GM21367 (cell line): ENCODE measurements around the gene THAP11.
"Not testable (repeated sequence)": the region's sequence is repeated elsewhere in the genome, so short reads cannot be mapped to it uniquely, and the experiment has no call there.

Experiments used
- ATAC-seq: cut with Tn5 transposase; IDR thresholded peaks from one replicate; pipeline ENCODE4 v1.9.1; 2021; ENCODE audit not compliant: unreplicated experiment

Gene THAP11

GRCh38 chr16:67834242-67834614 lies 7.9 kb upstream of the THAP11 start:
- no peak for ATAC-seq

DNA sequence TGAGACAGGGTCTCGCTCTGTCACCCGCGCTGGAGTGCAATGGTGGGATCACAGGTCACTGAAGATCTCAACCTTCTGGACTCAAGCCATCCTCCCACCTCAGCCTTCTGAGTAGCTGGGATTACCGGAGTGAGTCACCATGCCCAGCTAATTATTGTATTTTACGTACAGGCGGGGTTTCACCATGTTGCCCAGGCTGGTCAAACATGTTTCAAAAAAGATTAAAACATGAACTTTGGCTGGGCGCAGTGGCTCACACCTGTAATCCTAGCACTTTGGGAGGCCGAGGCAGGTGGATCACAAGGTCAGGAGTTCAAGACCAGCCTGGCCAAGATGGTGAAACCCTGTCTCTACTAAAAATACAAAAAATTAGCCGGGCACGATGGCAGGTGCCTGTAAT lies 4.9 kb upstream of the THAP11 start:
- not testable (repeated sequence) for ATAC-seq

DNA sequence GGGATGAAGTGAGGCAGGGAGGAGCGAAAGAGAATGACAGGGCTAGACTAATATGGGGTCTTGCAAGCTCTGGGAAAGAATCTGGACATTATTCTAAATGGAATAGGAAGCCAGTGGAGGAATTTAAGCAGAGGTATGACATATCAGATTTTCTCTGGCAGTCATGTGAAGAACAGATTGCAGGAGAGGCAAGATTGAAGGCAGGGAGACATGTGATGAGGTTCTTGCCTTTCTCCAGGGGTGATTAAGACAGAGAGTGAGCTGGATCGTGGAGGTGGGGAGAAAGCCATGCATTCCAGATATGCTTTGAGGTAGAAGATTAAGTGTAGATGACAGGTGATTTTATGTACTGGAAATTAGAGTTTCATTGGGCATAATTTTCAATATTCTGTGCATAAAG lies 4.3 kb upstream of the THAP11 start:
- no peak for ATAC-seq

DNA sequence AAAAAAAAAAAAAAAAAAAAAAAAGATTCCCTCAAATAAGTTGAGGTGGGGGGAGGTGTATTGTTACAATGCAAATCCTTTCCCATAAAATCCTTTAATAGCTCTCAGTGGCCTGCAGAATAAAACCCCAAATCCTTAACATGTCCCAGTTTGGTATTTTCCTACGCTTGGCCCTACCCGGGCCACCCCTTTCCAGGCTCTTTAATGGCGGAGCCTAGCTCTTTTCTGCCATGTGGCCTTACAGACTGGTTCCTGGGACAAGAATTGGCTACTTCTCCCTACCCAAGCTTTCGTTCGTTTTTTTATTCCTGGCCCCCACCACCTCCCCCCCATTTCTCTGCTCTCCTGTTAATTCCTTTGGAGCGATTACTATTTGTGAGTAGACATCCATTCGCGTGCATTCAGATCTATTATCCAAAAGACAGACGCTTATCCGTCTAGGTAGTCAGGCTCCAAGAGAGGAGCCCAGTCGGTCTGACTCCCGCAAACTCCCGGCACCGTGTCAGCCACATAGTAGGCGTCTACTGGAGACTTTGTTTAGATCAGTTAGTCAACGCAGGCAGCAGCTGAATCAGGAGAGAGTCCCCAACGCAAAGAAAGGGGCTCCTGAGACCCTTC lies 813 bp upstream of the THAP11 start:
- peak; percentile 1 for ATAC-seq

DNA sequence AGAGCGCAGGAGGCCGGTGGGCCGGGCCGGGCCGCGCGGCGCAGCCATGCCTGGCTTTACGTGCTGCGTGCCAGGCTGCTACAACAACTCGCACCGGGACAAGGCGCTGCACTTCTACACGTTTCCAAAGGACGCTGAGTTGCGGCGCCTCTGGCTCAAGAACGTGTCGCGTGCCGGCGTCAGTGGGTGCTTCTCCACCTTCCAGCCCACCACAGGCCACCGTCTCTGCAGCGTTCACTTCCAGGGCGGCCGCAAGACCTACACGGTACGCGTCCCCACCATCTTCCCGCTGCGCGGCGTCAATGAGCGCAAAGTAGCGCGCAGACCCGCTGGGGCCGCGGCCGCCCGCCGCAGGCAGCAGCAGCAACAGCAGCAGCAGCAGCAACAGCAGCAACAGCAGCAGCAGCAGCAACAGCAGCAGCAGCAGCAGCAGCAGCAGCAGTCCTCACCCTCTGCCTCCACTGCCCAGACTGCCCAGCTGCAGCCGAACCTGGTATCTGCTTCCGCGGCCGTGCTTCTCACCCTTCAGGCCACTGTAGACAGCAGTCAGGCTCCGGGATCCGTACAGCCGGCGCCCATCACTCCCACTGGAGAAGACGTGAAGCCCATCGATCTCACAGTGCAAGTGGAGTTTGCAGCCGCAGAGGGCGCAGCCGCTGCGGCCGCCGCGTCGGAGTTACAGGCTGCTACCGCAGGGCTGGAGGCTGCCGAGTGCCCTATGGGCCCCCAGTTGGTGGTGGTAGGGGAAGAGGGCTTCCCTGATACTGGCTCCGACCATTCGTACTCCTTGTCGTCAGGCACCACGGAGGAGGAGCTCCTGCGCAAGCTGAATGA lies 606 bp downstream of the THAP11 start:
- ATAC-seq, result peak; percentile 10

GRCh38 chr16:67843343-67843765 lies 1.2 kb downstream of the THAP11 start:
- no peak for ATAC-seq

DNA sequence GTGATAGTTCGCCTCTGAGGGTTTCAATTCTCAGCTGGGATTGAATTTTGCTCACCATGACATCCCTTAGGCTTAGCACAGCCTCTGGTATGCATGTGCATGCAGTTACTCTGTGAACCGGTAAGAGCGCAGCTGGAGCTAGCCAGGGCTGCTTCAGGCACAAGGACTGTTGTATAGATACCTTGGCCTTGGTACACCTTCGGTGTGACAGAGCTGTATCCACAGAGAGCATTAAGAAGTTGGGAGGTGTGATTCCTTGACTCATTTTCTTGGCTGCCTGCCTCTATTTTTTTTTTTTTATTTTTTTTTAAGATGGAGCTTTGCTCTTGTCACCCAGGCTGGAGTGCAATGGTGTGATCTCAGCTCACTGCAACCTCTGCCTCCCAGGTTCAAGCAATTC lies 2.4 kb downstream of the THAP11 start:
- ATAC-seq, result no peak

DNA sequence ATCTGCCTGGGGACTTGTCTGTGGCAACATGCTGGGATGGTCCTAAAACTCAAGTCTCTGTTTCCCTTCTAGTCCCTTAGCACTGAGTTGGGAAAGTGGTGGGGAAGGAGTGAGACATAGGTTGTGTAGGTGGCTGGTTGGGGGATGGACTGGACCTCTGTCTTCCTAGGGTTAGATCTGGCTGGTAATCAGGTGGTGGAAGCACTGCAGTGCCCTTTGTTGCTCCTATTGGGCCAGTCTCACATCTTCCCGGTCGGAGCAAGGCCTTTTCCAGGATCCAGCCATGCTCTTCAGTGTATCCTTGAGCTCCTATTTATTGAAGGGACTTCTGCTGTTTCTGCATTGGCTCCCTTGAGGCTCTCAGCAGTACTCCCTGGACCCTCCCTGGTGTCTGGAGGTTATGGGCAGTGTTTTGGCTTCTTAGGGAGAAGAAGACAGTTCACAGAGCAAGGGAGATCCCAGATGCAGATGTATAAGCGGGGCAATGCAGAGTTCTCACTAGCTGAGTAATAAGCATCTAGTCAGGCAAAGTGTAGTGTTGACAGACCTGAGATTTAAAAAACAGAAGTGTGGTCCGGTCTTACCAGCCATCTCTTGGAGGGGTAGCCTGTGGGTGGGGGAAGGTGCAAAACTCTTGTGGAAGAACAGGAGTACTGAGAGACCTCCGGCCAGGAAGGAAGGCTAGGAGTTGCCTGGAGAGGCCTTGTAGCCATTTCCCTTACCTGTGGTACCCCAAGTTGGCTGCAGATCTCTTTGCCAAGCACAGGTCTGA lies 3.4 kb downstream of the THAP11 start:
- ATAC-seq, result no peak

DNA sequence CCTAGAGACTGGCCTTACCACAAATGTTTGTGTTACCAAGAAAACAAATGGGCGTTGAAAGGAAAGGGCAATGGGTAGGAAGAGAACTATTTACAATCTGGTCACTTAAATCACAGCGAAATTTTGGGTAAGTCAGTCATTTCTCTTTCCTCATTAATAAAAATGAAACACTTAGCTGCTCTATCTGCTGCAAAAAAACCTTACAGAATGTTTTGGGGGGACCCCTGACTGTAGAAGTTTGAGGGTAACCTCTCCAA lies 3.9 kb downstream of the THAP11 start:
- no peak for ATAC-seq

DNA sequence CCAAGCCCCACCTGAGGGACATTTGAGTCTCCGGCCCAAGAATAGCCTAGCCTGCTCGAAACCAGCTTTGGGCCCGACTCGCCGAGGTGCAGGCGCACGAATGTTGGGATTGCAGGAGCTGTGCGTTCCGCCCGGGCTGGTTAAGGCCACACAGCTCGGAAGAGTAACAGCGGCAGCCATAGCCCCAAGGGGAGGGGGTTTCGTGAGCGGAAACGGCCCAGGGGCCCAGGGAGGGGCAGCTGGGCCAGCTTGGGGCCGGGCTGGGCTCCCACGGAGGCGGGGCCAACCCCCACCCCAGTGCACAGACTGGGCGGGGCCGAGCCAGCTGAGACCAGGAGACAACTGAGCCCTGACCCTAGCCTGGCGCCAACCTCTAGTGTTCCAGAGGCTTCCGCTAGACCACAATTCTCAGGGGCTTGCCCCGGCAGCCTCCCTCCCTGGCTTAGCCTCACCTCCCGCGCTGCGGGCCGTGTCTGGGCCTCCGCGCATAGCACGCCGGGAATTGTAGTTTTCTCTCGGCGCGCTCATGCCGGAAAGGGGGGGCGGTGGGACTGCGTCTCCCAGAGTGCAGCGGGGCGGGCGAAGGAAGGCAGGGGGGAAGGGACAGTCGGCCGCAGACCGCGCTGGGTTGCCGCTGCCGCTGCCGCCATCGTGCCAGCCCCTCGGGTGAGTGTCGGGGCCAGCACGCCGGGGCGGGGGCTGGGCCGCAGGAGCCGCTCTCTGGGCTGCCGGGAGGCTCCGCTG lies 4.4 kb downstream of the THAP11 start, which contains the start of gene NUTF2:
Gene NUTF2, plus strand, starts transcription at position 614 of the 744 bp plus-strand sequence. CDS start 18,198 bp downstream, outside the sequence.
- ATAC-seq, result peak; percentile 49

DNA sequence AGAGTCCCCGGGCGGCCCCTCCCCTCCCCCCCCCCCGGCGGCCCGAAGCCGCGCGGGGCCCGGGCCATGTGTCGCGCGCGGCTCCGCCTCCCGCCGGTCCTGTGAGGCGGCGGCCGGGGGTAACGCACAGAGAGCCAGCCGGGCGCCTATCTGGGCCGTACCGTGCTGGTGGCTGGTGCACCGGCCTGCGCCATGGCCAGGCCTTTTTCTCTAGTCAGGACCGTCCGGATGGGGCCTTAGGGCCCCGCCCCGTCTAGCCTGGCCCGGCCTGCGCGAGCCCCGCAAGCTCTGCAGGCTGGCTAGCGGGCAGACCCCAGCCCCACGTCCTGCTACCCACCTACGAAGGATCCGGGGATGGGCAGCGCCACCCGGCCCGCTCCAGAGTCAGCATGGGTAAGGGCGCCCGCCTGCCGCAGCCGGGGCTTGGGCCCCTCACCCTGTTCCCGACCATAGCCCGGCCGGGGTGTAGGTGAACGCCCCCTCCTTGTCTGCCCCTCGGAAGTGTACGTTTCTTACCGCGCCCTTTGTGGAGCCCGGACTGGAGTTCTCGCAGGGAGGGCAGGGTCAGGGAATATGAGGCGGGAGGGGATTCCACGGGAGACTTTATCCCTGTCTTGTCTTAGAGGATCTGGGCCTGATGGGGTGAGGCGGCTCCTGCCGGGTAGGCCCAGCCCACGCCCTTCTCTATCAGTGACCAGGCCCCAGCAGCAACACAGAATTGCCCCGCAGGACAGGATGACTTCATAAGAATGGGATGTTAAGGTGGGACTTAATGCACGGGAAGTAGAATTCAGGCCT lies 5.1 kb downstream of the THAP11 start, which contains the start of gene CENPT:
Gene CENPT, minus strand, starts transcription at position 630 of the 798 bp plus-strand sequence. CDS start 13,834 bp downstream, outside the sequence.
- ATAC-seq, result peak; percentile 34

DNA sequence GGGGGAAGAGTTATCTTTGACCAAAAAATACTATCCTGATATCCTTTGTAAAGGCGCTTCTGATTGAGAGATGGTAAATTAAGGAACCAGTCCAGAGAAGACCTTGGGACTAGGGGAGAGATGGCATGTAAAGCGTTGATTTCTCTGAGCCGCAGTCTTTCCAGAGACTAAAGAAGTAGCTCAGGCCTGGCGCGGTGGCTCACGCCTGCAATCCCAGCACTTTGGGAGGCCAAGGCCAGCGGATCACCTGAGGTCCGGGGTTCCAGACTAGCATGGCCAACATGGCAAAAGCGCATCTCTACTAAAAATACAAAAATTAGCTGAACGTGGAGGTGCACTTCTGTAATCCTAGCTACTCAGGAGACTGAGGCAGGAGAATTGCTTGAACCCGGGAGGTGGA lies 6.0 kb downstream of the THAP11 start:
- ATAC-seq, result no peak

- no peak for ATAC-seq
Measured at GRCh38 chr16:67853670-67854069, 11.6 kb downstream of the THAP11 start.

- no peak for ATAC-seq
Measured at GRCh38 chr16:67855789-67856188, 13.7 kb downstream of the THAP11 start.

DNA sequence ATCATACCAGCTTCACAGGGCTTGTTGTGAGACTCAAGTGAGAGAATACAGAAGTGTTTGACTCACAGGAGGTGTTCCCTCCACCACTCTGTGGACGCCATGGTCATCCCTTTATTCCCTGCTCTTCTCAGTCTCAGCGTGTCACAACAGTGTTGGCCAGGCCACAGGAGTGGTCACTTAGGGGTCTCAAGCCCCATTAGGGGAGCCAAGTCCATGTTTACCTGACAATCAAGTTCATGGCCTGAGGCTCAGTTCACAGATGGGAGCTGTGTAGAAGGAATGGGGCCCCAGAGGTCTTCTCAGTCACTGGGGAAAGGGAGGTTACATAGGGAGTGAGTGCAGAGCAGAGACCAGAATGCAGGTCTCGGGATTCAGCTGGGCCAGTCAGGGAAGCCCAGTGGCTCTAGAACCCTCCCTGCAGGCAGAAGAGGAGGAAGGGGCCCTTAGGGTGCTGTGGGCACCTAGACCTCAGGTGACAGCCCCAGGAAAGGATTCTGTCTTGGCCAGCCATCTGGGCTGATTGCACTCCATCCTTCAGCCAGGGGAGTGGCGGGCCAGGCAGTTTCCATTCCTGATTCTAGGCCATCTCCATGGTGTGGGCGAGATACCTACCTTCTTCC lies 14.9 kb downstream of the THAP11 start:
- no peak for ATAC-seq

- no peak for ATAC-seq
Measured at GRCh38 chr16:67857547-67858233, 15.6 kb downstream of the THAP11 start.

DNA sequence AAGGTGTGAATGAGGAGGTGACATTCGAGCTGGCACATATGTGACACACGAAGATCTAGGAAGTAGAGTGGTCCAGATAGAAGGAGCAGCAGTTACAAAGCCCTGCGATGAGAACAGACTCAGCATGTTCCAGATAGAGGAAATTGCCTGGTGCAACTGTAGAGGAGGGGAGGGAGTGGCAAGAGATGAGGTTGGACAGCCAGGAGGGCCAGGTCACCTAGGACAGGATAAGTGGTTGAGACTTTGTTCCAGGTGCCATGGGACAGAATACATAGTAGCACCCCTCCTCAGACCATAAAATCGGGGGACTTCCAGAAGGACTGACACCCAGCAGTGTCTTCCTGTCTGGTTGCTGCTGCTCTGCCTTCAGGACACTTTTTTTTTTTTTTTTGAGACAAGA lies 16.4 kb downstream of the THAP11 start:
- no peak for ATAC-seq

- no peak for ATAC-seq
Measured at GRCh38 chr16:67860589-67861398, 18.7 kb downstream of the THAP11 start.
